Ascending aorta (tissue), 2 donors: ENCODE data around the gene DDAH1. TPM values are rescaled to one million over a fixed set of nuclear protein-coding genes. Genes with fewer than 3 reads are reported as not detected.

Experiments
- DNase-seq, 2 donors: peaks; one replicate each; pipeline ENCODE4 v3.0.0-alpha.2; 2019; ENCODE audit warnings: low spot score in 2 of 2
- H3K27ac ChIP-seq, 2 donors: fragments of 200-600 bp; sonication (generic); one replicate each; pipeline ENCODE4 v1.5.1; 2016 to 2017; ENCODE audit warnings: mild to moderate bottlenecking in 1 of 2
- H3K27me3 ChIP-seq: fragments of 200-600 bp; sonication (generic); one replicate; pipeline ENCODE4 v1.5.1; 2017
- H3K36me3 ChIP-seq, 2 donors: fragments of 200-600 bp; sonication (generic); one replicate each; pipeline ENCODE4 v1.5.1; 2016
- H3K4me1 ChIP-seq, 2 donors: fragments of 200-600 bp; sonication (generic); one replicate each; pipeline ENCODE4 v1.5.1; 2016 to 2017; ENCODE audit warnings: mild to moderate bottlenecking in 1 of 2
- H3K4me3 ChIP-seq, 2 donors: fragments of 200-600 bp; sonication (generic); one replicate each; pipeline ENCODE4 v1.5.1; 2016 to 2017; ENCODE audit warnings: mild to moderate bottlenecking in 1 of 2
- H3K9me3 ChIP-seq, 2 donors: fragments of 200-600 bp; sonication (generic); one replicate each; pipeline ENCODE4 v1.5.1; 2016
- intact Hi-C: fragments of 100-400 bp; cut with DNase I; formaldehyde crosslinking; loops from one replicate; pipeline ENCODE4 v1.15.1; 2023
- total RNA-seq: library from RNA; depleted of rRNA; stranded (reverse); fragments of >200 nt; gene quantifications from one replicate; pipeline ENCODE4 v1.1.0, GENCODE V29; 2016
- TF ChIP-seq, protein P1 (sequence below), 3 experiments: fragments of 200-600 bp in 2 of 3; fragments of 450-650 bp in 1 of 3; sonication (generic) in 2 of 3; IDR thresholded peaks; one replicate each; pipeline ENCODE4 v1.5.1; 2016 to 2019; ENCODE audit warnings: antibody characterized with exemption in 3 of 3, mild to moderate bottlenecking in 1 of 3, moderate library complexity in 1 of 3

DDAH1 gene
- total RNA-seq, 1 donor from 2014 or later: 8.5 TPM

DNA sequence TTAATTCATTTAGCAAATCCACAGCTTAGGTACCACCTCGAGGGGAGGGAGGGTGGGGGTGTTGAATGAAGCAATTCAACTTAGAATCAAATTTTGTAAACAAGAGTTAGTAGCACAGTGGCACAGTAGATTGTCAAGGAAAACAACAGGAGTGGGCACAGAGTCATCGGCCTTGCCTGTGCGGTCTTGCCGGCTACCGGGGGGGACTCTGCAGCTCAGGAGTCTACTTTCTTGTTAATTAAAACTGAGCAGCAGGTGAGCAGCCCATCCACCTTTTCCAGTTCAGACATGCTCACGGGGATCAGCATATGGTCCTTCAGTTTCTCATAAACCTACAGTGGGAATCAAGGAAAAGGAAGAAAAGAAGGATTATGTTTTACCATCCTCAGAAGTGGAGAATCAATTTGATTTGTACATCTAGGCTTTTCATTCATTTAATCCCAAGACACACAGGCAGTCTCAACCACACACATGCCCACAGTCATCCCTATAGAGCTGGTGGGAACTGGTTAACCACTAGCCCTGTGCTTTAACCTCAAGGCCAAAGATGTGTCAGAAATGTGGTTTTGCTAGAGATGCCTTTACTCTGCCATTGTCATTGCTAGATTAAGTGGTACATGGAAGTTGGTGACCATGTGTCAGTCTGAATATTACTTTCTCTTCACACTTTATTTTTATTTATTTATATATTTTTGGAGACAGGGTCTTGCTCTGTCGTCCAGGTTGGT, 143.6 kb downstream of the DDAH1 start:
- Histone ChIP-seq H3K9me3 (no peaks in the 10 kb centered on the region), H3K27ac (no peak overlapping the region), H3K4me1 (no peaks in the 10 kb centered on the region), H3K36me3 (no peaks in the 10 kb centered on the region), H3K4me3 (no peak overlapping the region), H3K27me3 (no peaks in the 10 kb centered on the region)
- intact Hi-C loops: no loop called here
- DNase-seq: no peak
- TF ChIP-seq, protein P1, sequence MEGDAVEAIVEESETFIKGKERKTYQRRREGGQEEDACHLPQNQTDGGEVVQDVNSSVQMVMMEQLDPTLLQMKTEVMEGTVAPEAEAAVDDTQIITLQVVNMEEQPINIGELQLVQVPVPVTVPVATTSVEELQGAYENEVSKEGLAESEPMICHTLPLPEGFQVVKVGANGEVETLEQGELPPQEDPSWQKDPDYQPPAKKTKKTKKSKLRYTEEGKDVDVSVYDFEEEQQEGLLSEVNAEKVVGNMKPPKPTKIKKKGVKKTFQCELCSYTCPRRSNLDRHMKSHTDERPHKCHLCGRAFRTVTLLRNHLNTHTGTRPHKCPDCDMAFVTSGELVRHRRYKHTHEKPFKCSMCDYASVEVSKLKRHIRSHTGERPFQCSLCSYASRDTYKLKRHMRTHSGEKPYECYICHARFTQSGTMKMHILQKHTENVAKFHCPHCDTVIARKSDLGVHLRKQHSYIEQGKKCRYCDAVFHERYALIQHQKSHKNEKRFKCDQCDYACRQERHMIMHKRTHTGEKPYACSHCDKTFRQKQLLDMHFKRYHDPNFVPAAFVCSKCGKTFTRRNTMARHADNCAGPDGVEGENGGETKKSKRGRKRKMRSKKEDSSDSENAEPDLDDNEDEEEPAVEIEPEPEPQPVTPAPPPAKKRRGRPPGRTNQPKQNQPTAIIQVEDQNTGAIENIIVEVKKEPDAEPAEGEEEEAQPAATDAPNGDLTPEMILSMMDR (IDR thresholded peaks at IDR 0.05): no peak

DNA sequence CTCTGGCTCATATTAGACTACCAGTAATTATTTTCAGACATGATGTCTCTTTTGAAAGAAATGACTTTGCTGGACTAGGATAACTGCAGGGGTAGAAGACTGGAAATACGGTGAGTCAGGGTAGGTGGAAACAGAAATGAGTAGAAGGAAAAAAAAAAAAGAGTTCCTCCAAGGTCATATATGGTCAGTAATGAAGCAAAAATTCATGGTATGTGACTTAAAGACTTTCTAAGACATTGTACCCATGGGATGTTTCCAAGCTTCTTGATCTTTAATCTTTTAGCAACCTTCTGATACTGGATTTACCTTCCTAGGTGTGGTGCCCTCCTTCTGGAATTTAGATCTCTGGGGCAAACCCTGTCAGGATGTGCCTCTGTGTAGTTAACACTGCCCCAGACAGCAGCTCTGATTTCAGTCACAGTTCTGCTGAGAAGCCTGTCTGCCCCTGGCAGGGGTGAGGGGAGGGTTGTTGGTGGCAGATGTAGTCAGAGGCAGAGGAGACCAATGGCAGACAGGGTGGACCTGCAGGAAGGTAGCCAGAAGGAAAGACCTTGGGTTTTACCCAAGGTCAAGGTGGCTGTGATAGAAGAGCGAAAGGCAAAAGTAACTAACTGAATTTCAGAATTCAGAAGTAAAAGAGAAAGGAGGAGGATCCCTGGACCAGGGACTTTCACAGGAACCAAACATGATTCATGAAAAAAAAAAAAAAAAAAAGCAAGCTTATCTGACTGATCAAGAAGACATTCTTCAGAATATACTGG, 144.4 kb downstream of the DDAH1 start:
- TF ChIP-seq, protein P1 (IDR thresholded peaks at IDR 0.05): no peak
- no peak for DNase-seq
- no peak overlapping the region for H3K4me3 ChIP-seq
- intact Hi-C loops: no loop called here
- no peaks in the 10 kb centered on the region for H3K27me3 ChIP-seq
- peaks cover 0 to 6% of the 10 kb centered on the region in 2 donors for H3K4me1 ChIP-seq
- H3K36me3 ChIP-seq: no peaks in the 10 kb centered on the region
- peak overlapping the region in 1 of 2 donors; percentile 12 for H3K27ac ChIP-seq
- H3K9me3 ChIP-seq: no peaks in the 10 kb centered on the region

DNA sequence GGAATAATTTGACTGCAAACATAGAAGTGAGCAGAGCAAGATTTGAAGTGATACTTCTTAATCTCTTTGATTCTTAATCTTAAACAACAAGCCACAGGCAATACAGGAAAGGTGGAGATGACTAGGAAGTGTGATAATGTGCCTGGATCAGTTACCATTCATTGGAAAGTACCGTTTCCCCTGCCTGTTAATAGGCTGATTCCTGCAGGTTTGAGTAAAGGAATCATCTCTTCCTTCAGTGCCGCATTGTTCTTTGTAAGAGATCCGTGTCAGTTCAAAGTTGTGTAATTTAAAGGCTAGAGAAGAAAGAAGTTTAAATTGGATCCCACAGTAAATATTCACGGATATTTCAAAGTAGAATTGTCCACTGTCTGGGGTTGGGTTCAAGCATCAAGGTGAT, 145.0 kb downstream of the DDAH1 start:
- Histone ChIP-seq H3K4me3 (no peak overlapping the region), H3K4me1 (peaks cover 0 to 10% of the 10 kb centered on the region in 2 donors), H3K27ac (no peak overlapping the region), H3K36me3 (no peaks in the 10 kb centered on the region), H3K27me3 (no peaks in the 10 kb centered on the region), H3K9me3 (no peaks in the 10 kb centered on the region)
- intact Hi-C loops: no loop called here
- DNase-seq: no peak
- TF ChIP-seq, protein P1 (IDR thresholded peaks at IDR 0.05): no peak

DNA sequence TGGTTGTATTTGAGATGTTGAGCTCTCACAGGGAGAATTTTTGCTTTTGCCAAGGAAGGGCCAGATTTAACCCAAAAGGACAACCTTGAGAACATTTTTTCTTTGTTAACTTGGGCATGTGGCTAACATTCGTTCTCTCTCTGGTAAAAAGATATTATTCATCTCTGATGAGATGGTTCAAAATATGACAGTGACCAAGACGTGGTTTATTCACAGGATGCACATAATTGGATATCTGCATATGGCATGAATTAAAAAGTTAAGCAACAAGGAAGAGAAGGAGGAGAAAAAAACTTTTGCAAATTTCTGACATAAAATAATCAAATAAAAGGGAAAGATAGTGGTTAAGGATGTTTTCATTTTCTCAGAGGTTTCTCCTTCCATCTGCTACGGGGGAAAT, 145.5 kb downstream of the DDAH1 start:
- Histone ChIP-seq H3K27me3 (no peaks in the 10 kb centered on the region), H3K27ac (no peak overlapping the region), H3K36me3 (no peaks in the 10 kb centered on the region), H3K4me3 (no peak overlapping the region), H3K4me1 (peaks cover 0 to 15% of the 10 kb centered on the region in 2 donors), H3K9me3 (no peaks in the 10 kb centered on the region)
- intact Hi-C loops: no loop called here
- DNase-seq: no peak
- TF ChIP-seq, protein P1 (IDR thresholded peaks at IDR 0.05): no peak

DNA sequence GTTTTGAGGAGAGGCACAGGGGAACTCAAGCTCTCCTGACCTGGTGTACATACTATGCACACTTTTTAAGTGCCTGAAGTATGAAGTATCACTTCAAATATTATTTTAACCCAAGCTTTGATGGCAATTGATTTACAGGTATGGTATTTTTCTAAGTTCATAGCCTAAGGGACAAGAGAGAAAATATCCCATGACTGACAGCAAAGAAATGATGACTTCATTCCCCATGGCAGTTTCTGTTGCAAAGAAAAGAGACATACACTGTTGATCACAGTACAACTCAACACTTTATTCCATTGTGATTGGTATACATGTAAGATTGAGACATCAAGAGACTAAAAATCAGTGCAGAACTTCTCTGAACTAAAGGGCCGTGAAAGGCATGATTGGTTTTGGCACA, 146.7 kb downstream of the DDAH1 start:
- DNase-seq: no peak
- TF ChIP-seq, protein P1 (IDR thresholded peaks at IDR 0.05): no peak
- no peaks in the 10 kb centered on the region for H3K9me3 ChIP-seq
- no peak overlapping the region for H3K27ac ChIP-seq
- H3K4me1 ChIP-seq: peaks cover 3 to 26% of the 10 kb centered on the region in 2 donors
- intact Hi-C loops: no loop called here
- no peak overlapping the region for H3K4me3 ChIP-seq
- no peaks in the 10 kb centered on the region for H3K36me3 ChIP-seq
- no peaks in the 10 kb centered on the region for H3K27me3 ChIP-seq
